Effector CD8-positive, alpha-beta T cell (primary cell): ENCODE data around the gene SLC35F3.
"Not testable (repeated sequence)": the region's sequence is repeated elsewhere in the genome, so short reads cannot be mapped to it uniquely, and the experiment has no call there.

Source experiments
- DNase-seq: peaks from one replicate; lab custom pipeline; 2025; lab: John Stamatoyannopoulos, UW
- total RNA-seq, 4 experiments: gene quantifications; one replicate each; lab custom pipeline; 2026; lab: John Stamatoyannopoulos, UW

The SLC35F3 gene
- total RNA-seq = 0 to 3.4 (median 0.18) reads per million in 4 experiments

DNA sequence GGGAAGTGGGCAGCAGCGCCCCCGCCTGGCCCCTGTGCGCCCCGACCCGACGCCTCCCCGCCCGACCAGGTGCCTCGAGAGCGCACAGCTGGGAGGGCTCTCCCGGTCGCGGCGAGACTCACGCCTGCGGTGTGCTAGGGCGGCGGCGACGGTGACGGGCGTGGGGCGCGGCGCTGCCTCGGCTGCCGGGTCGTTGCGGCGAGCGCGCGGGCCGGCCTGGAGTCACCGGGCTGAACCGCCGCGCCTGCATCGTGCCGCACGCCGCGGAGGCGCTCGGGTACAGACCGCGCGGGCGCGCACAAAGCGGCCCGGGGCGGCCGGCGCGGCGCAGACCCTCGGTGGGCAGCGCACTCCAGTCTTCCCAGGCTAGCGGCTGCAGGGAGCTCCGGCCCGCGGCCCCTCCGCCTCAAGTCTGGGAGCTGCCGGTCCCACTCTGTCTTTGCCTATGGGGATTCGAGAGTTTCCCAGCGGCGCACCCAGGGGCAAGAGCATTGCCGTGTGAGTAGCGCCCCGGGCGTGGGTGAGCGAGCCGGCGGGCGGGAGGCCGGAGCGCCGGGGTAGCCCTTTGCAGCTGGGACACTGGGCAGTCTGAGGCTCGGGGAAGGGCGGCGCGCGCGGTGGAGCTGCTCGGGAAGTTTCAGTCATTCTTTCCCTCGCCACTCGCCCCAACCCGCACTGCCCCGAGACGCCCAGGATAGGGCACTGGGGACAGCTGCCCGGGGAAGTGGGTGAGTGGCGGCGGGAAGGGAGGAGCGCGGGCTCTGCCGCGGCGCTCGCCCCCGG, at the start of gene SLC35F3:
TSS of gene SLC35F3 (plus strand) at position 44 of the 783 bp plus-strand sequence.
- no peak for DNase-seq

DNA sequence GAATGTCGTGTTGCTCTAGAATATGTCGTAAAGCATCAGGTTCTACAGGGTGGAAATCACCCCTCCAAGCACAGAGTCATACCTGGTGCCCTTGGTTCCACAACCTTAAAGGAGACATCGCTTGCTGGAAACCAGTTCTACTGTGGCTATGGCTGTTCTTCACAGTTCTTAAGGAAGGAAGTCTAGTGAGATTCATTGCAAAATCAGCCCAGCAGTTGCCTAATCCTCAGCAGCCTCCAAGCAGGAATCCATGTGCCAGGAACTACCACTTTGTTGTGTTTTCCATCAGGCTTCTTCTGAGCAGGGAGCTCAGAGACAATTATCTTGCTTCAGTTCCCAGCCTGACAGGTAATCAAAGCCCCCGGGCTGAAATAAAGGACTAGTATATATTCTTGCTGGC, 45.0 kb upstream of the SLC35F3 start:
- no peak for DNase-seq

DNA sequence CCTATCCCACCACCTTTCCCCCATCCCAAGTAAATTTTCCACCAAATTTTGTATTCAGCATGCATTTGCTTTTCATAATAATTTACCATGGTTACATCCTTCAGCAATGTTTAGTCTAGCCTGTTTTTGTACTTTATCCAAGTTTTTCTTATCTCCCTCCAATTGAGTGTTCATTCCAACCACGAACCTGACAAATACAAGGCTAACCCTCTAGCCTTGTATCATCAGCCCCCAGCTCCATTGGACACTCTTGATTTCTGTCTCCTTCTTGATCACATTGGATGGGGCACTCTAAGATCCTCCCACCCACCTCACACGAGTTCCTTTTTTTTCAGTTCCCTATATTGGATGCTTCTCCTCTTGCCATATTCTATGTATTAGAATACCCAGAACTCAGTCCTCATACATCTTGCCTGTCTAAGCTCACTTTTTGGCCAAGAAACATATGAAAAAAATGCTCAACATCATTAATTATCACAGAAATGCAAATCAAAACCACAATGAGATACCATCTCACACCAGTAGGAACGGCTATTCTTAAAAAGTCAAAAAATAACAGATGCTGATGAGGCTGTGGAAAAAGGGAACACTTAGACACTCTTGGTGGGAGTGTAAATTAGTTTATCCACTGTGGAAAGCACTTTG, 40.5 kb upstream of the SLC35F3 start:
- no peak for DNase-seq

DNA sequence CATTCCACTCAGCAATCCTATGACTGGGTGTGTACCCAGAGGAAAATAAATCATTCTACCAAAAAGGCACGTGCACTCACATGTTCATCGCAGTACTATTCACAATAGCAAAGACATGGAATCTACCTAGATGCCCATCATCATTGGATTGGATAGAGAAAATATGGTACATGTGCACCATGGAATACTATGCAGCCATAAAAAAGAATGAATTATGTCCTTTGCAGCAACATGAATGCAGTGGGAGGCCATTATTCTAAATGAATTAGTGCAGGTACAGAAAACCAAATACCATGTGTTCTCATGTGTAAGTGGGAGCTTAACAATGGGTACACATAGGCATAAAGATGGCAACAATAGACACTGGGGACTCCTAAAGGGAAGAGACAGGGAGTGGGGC, 39.9 kb upstream of the SLC35F3 start:
- DNase-seq = no peak

DNA sequence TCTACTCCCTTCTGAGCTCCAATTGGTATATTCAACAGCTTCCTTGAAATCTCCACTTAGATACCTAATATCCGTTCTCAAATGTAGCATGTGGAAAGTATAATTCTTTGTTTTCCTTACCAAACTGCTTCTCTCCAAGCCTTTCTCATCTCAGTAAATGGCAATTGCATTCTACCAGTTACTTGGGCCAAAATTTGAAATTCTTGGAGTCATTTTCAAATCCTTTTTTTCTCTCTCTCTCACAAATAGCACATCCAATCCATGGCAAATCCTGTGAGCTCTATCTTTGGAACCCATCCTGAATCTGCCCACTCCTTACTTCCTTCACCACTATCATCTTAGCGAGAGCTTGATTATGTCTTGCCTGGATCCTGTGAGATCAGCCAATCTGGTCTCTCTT, 39.3 kb upstream of the SLC35F3 start:
- no peak for DNase-seq

DNA sequence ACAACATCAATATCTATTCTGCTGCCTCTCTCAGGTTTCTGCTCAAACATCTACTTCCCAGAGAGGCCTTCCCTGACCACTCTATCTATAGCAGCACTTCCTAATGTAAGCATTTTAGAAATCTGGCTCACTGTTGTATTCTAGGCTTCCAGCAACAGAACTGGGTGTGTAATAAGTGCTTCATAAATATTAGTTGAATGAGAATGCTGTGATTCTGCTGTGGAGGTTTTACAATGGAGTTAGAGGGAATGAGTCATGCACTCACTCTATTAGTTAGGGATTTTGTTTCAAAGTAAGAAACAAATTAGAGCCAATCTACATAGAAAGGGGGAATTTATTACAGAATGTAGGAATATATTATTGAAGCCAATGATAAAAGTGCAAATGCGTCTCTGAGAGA, 38.6 kb upstream of the SLC35F3 start:
- no peak for DNase-seq

DNA sequence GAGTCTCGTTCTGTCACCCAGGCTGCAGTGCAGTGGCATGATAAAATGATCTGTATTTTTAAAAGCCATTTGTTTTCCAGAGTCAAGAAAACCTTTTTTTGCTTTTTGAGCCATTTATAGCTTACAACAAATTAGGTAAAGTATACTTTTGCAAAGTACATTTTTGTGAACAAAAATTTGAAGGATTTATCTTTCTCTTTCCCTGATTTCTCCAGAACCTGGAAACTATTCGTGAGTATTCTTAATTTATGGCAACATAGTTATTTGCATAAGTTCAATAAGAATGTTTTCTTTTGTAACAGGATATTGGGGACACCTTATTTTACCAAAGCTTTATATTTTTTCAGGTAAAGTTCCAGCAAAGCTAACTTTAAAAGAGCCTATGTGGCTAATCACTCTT, 37.4 kb upstream of the SLC35F3 start:
- no peak for DNase-seq

DNA sequence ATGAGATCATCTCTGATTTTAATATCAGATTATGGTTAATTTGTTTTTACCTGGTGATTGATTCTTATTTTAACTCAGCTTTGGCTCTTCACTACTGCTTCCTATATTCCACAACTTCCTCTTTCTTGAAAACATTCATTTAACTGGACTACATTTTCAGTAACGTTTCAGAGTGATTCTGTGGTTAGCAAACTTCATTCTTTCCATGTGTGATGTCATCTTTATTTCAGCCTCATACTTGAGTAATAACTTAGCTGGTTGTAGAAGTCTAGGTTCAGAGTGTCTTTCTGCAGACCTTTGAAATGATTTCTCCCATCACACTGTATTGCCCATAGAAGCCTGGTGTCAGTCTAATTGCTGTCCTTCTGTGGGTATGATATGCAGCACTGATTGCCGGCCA, 36.0 kb upstream of the SLC35F3 start:
- DNase-seq = no peak

DNA sequence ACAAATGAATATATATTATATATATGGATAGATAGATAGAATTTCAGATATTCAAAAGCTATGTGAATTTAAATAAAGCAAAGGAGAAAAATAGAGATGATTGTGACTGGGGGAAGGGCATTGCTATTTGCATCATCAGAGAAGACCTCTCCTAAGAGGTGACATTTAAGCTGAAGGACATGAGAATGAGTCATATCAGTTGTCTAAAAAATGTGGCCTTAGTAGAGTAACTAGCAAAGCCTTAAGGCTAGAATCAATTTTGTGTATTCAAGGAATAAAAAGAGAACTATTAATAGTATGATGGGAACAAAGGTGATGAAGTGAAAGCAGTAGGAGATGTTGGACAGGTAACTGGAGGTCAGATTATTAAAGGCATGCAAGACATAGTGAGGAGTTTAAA, 34.8 kb upstream of the SLC35F3 start:
- DNase-seq = no peak

DNA sequence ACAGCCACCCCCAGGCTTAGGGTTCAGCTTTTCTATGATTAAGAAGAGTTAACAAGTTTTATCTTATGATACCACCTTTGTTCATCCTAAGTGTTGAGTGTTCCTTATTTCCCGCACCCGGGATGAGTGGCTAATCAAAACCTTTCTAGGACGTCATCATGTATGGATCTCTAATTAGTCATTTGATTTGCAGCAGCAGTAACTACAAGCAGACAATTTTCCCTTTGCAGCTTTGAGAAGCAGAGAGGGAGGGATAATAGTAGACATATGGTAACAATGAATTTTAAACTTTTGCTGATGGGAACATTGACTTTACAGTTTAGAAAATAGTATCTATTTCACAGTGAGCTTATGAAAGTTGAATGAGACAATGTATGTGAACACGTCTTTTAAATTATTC, 30.8 kb upstream of the SLC35F3 start:
- no peak for DNase-seq

DNA sequence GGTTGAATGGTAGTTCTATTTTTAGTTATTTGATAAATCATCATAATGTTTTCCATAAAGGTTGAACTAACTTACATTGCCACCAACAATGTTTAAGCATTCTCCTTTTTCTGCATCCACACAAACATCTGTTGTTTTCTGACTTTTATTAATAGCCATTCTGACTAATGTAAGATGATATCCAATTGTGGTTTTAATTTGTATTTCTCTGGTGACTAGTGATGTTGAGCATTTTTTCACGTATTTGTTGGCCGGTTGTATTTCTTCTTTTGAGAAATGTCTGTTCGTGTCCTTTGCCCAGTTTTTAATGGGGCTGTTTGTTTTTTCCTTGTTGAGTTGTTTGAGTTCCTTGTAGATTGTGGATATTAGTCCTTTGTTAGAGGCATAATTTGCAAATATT, 24.6 kb upstream of the SLC35F3 start:
- DNase-seq = no peak

DNA sequence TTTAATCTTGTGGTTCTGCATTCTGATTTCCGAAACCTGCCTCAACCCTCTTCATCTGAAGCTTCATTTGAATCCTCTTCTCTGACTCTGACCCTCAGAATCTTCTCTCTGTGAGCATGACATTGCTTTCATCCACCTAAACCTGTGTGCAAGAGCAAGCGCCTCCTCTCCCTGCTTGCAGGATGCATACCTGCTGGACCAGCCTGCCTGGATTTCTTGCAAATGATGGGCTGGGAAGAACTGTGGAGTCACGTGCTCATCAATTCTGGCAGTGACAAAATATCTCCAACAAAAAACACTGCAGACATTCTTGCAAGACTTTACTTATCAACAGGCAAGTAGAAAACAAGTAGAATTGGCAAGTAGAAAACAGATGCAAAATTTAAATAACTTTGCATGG, 20.8 kb upstream of the SLC35F3 start:
- DNase-seq = no peak

DNA sequence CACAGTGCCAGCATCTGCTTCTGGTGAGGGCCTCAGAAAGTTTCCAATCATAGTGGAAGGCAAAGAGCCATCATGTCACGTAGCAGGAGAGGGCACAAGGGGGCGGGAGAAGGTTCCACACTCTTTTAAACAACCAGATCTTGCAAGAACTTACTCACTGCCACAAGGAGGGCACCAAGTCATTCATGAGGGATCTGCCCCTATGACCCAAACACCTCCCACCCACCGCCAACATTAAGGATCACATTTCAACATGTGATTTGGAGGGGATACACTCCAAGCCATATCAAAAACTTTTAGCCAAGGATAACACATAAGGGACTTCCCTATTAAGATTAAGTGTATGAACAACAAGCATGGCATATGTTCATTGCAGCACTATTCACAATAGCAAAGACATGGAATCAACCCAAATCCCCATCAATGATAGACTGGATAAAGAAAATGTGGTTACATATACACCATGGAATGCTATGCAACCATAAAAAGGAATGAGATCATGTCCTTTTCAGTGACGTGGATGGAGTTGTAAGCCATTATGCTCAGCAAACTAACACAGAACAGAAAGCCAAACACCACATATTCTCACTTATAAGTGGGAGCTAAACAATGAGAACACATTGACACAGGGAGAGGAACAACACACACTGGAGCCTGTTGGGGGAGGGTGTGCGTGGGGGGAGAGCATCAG, 19.9 kb upstream of the SLC35F3 start:
- no peak for DNase-seq

DNA sequence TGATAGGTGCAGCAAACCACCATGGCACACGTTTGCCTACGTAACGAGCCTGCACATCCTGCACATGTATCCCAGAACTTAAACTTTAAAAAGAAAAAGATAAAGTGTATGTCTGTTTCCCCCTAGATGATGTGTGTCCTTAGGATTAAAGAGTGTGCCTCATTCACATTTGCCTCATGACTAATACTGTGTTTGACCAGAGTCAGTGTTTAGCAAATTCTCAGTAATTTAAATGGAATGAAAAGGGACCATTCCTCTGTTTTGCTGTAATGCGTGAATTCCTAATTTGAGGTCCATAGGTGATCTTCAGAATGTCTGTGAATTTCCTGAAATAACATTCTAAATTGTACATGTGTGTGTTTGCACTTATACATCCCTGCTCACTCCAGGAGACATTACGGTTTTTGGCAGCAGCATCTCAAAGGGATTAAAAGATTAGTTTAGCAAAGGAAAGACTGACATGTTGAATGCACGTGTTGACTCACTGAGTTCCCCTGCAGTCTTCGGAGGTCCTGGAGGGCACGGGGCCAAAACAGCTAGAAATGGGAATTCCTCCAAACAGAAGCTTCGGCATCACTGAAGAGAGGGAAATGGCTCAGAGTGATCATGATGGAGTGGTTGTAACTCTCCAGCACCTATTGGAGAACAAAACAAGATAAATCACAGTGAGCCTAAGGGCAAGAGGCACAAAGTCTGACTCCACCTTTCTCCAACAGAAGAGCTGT, 19.1 kb upstream of the SLC35F3 start:
- no peak for DNase-seq

DNA sequence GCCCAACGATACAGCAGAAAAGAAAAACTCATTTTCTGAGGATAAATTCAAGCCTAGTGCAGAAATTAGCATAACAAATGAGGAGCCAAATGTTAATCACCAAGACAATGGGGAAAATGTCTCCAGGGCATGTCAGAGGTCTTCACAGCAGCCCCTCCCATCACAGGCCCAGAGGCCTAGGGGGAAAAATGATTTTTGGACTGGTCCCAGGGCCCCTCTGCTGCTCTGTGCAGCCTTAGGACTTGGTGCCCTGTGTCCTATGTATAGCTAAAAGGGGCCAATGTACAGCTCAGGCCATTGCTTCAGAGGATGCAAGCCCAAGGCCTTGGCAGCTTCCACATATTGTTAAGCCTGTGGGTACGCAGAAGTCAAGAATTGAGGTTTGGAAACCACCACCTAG, 13.3 kb upstream of the SLC35F3 start:
- not testable (repeated sequence) for DNase-seq

DNA sequence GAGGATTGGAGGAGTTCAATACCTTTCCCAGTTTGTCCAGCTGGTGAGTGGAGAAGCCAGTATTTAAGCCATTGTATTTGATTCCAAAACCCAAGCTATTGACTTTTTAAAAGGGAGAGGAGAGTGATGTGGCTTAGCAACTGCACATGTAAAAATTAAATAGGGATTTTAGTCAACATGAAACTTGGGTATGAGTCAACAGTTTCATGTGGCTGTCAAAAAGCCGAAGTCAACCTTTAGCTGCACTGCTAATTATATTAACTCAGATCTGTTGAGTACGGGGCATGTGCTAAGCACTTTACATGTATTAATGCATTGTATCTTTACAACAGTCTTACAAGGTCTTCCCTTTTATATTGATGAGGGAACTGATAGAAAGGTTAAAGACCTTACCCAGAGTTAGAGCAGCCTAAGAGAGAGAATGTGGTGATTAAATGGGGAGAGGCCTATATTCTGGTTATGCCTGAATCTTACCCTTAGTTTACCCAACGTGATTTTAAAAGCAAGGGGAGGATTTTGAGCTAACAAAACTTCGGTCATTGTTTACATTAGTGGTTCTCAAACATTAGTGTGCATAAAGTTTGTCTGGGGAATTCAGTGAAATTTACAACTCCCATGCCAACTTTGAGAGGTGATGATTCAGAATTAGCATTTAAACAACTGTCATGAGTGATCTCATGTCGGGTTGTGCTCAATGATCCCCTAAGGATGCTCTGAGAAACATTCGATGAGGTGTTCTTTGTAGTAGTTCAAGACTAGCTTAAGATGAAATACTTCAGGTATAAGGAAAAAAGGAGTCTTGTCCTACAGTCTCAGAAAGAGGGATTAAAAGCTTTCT, 6.9 kb upstream of the SLC35F3 start:
- no peak for DNase-seq

DNA sequence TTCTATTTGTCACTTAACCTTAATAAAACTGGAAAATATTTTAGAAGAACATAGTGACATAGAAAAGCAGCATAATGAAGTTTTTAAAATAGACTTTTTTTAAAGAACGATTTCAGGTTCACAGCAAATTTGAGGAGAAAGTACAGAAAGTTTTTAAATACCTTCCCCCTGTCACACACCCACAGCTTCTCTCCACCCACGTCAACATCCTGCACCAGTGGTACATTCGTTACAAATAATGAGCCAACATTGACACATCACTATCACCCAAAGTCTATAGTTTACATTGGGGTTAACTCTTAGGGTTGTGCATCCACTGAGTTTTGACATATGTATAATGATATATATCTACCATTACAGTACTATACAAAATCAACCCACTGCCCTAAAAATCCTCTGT, 3.0 kb upstream of the SLC35F3 start:
- no peak for DNase-seq

DNA sequence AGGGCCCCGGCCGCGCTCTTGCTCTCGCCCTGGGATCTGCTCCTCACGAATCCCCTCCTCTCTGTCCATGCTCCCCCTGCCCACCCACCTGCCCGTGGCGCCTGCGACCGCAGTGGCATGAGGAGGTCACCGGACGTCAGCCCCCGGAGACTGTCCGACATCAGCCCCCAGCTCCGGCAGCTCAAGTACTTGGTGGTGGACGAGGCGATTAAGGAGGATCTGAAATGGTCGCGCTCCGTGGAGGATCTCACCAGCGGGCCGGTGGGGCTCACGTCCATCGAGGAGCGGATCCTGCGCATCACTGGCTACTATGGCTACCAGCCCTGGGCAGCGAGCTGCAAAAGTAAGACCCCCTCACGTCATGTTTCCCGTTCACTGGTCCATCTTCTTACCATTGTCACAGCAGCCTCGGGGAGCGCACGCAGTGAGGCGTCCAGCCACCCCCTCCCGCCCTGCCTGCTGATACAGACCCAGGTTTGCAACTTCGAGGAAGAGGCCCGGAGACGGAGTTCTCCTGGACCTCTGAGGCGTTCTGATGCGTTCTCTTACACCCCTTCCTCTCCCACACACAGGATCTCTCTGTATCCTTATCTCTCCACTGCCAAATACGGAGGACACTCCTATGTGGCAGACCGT, 1.1 kb downstream of the SLC35F3 start:
- DNase-seq = no peak

DNA sequence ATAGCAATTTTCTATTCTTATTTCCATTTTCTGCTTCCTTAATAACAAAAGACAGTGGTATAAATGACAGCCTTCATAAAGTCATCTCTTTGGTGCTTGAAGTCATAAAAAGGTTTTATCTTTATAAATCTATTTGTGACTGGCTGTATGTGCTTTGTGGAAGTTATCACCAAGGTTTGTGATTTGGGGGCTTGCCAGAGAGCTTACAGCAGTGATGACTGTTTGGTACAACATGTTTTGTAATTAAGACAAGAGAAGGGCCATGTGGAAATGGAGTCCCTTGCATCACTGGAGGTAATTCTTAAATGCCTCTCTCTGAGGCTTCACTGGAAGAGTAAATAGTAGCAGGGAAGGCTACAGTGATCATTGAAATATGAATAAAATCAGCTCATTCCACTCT, 2.7 kb downstream of the SLC35F3 start:
- no peak for DNase-seq

DNA sequence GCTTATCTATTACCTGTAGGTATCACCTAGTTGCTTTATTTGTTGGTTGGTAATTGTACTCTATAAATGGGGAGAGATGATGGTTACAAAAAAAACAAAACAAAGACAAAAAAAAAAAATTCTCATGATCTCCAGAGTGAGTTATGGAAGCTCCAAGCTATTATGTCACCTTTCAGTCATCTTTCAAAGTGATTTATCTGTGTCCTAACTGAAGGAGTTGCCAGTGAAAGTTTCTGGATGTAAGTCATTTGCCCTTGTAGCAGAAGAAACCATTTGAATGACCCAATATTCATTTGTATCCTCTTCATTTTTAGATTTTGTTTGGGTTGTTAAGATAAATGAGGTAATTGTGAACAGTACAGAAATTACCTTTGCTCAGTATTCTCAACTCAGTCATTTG, 3.6 kb downstream of the SLC35F3 start:
- no peak for DNase-seq

DNA sequence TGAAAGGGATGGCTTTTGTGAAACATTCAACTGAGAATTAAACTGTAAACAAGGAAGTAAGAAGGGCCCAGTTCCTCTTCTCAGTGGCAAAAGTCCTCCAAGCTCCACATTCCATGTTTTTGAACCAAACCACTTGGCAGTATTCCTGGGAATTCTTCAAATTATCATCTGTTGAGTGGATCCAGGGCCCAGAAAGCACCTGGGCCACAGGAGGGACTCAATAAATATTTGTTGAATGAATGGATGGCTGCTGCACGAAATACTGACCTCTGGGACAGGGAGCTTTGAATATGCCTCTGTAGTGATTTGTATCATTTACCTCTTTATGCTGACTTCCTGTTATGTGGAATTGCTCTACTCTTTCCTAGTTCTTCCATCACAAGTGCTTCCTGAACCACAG, 4.7 kb downstream of the SLC35F3 start:
- DNase-seq = no peak
